Activated CD8-positive, alpha-beta memory T cell treated with anti-CD3 and anti-CD28 coated beads, Interleukin-2, amount 50 U/mL, for 4 hours (primary cell): Measurements from ENCODE around the gene TBX5.

ENCODE experiments used
- DNase-seq: peaks from one replicate; pipeline ENCODE4 v3.0.0-alpha.2; 2020

Gene TBX5

DNA sequence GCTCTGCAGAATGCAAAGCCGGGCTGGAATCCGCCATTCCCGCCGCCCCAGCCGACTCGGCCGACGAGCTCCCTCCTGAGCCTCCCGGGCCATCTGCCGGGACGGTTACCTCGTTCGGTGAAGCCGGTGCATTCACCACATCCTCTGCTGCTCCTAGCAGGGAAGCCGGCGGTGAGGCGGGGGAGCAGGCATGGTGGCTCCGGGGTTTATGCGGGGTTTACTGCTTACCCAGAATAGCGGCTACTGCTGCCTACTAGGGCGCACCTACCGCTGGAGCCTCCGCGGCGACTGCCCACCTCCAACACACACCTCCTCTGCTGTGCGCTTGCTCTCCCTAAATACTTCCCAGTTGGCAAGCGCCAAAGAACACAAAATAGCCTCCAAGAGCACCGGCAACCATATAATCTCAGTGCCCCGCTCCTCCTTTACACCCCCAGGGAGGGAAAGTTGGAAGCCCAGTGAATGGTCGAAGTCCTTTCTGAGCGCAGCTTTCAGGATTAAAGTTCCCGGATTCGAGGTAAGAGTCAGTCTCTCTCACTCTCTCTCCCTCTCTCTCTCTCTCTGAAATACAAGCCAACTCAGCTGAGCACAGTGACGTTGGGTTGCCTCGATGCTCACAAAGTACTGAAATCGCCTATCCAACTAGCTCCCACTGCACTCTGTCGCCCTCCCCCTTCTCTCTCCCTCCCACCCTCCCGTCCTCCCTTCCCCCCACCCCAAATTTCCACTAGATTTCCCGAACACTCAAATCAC, at the start of gene TBX5:
Gene TBX5 (minus strand): TSS at position 626 of the 753 bp plus-strand sequence. CDS start 2,246 bp downstream, outside the sequence.
- no peak for DNase-seq

DNA sequence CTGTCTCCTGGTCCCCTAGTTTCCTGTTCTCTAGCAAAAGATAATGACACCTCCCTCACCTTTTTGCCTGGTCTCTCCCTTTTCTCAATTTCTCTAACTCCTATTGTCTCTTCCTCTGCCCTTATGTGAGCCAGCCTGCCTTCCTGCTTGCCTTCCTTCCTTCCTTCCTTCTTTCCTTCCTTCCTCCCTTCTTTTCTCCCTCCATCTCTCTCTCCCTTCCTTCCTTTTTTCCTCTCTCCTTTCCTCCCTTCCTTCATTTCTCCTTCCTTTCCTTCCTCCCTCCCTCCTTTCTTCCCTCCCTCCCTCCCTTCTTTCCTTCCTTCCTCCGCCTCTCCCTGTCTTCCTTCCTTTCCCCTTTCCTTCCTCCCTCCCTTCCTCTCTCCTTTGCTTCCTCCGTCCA, 45.7 kb upstream of the TBX5 start:
- DNase-seq, result no peak

DNA sequence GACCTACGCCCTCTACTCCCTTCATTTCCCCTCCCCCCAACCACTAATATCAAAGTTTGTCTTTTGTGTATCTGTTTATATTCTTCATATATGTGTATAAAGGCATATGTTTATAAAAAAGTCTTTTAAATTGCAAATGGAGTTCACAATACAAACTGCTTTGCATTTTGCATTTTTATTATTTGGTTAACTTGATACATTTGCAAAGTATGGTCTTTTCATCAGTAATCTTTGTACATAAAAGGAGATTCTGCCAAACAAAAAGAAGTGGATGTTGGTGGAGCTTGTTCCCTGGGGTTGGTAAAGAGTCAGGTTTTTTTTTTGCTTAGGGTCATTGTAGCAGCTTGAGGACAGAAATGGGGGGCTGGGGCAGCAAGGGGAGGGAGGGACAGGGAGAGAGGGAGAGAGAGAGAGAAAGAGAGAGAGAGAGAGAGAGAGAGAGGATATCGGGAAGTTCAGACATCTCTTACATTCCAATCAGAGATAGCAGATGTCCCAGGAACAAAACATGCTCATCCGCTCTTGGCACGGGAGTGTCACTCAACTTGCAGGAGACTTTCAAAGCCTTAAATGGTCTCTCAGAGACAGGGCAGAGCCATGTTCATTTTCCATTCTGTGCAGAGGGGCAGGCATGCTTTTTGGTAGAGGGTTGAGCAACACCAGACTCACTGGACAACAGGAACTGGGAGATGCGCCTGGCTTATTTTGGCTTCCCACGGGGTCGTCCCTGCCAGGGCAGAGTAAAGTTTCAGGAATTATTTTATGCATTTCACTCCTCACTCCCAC, 44.8 kb upstream of the TBX5 start:
- no peak for DNase-seq

DNA sequence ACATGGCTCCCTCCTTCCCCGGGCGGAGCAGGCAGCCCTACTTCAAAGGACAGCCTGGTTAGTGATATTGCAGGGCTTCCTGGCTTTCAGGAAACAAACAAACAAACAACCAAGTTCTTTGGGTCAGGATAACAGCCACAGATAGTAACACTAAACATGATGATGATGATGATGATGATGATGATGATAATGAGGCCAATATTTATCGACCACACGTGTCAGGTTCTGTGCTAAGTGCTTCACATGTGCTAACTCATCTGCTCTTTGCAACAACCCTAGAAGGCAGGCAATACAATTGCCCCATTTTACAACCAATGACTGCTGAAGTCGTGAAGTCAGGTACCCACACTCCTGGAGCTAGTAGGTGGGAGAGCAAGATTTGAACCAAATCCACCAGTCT, 44.1 kb upstream of the TBX5 start:
- no peak for DNase-seq

DNA sequence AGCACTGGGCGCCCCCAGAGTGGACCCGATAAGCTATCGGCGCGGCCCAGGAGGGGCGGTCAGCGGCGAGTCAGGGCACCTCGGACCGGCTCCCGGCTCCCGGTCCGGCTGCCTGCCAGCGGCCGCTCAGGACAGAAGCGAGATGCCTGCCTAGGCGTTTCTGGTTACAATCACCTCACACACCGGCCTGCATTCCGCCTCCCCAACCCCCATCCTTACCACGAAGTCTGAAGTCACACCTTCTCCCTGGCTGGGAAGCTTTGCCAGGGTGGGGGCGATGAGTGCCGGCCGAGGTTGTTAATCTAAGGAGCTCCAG, 42.6 kb upstream of the TBX5 start:
- DNase-seq, result no peak

GRCh38 chr12:114447799-114448617, 42.1 kb upstream of the TBX5 start:
- DNase-seq, result no peak

DNA sequence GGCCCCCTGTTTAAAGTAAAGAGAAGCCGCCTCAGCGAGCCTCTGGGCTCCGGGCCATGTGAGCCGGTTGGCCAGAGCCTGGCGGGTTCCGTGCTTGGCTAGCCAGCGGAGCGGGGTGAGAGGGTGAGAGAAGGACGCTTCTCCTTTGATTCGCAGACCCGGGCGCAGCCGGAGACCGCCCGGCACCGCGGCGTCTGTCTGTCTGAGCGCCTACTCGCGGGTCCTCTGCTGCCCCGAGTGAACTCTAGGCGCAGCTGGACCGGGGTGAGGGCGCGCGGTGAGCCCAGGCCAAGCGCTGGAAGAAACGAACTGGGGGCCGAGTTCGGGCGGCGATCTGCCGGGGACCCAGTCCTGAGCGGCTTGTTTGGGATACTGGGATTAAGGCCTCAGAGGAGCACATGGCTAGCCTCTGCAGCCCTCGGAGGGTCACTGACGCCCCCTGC, 41.4 kb upstream of the TBX5 start:
- no peak for DNase-seq

GRCh38 chr12:114445401-114446323, 39.7 kb upstream of the TBX5 start:
- no peak for DNase-seq

- DNase-seq, result no peak
Measured at GRCh38 chr12:114444422-114445279, 38.7 kb upstream of the TBX5 start.

DNA sequence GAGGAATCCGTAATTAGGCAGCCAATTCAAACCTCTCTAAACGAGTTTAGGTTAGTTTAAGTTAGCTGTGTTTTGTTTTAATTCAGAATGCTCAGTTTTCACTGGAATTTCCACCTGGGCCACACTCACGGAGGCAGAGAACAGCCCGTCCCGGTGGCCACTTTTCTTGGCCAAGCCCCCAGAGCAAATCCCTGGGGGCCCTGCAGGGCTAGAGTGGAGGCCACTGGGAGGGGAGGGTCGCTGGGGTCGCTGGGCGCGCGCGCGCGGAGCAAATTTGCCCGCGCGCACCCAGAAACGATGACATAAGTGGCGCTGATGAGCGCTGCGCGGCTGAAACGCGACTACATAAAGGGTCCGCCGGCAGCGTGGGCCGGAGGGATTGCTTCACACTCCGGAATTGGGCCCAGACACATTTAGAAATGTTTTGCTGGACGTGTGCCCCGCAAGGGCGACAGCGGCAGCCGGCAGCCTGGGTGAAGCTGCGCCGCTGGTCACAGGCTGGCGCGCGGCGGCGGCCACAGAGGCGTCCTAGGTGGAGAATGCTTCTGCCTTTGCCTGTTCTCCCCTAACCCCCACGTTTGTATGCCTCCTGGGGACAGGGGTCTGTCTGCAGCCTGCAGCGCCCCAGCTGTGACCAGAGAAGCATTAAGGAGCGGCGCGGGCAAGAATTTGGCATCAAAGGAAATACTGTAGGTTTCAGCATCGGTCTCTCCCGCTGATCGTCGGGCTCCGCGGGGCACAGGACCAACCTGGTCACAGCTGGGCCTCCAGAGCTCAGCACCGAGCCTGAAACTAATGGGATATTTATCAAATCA, 37.9 kb upstream of the TBX5 start:
- DNase-seq, result no peak

DNA sequence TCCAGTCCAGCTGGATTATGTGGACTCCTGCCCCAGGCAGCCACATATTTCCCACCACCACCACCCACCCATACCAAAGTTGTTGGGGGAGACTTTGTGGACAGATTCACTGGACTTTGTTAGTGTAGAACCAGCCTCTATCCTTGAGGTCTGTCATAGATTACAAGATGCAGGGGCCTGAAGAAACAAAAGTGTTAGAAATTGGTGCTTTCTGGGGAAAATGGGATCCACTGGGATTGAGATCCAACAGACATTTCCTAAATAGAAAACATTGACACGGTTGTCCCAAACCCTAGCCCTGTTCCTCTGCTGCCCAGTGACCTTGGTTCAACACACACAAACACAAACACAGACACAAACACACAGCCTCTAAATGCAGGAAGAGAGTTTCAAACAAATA, 36.6 kb upstream of the TBX5 start:
- no peak for DNase-seq

GRCh38 chr12:114441545-114441944, 35.6 kb upstream of the TBX5 start:
- no peak for DNase-seq

GRCh38 chr12:114441039-114441383, 35.1 kb upstream of the TBX5 start:
- no peak for DNase-seq

GRCh38 chr12:114440270-114441038, 34.5 kb upstream of the TBX5 start:
- DNase-seq, result no peak

GRCh38 chr12:114439817-114440216, 33.9 kb upstream of the TBX5 start:
- no peak for DNase-seq

GRCh38 chr12:114439261-114439683, 33.3 kb upstream of the TBX5 start:
- DNase-seq, result no peak

- DNase-seq, result no peak
Measured at GRCh38 chr12:114438635-114439256, 32.8 kb upstream of the TBX5 start.

- DNase-seq, result no peak
Measured at GRCh38 chr12:114434341-114434740, 28.4 kb upstream of the TBX5 start.

GRCh38 chr12:114431902-114432301, 26.0 kb upstream of the TBX5 start:
- DNase-seq, result no peak
